ENCODE measurements around the gene C1orf167. TPM values are rescaled to one million over a fixed set of nuclear protein-coding genes. Genes with fewer than 3 reads are reported as not detected.
A peak's percentile ranks its signal among the peaks of the same experiment; 100 is the strongest.

The C1orf167 gene
- total and polyA plus RNA-seq, 3 donors from 2014 or later, result 26.0 to 64.2 (median 34.5) TPM

DNA sequence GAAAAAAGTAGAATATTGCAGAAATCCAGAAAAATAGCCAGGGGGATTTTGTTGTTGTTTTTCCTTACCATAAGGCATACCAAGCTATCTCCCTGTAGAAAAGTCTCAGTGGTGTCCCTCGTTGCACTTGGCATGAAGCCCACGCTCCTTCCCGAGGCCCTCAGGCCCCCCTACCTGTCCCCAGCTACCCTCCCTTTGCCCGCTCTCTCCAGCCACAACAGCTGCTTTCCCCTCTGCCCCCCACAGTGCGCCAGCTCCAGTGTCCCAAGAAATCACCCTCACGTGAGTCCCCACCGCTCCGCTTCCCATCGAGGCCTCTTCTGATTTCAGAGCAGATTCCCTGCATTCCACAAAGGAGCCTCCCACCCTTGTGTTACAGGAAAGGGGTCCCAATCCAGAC is 17.7 kb upstream of the C1orf167 start:
- TF ChIP-seq, protein P1, sequence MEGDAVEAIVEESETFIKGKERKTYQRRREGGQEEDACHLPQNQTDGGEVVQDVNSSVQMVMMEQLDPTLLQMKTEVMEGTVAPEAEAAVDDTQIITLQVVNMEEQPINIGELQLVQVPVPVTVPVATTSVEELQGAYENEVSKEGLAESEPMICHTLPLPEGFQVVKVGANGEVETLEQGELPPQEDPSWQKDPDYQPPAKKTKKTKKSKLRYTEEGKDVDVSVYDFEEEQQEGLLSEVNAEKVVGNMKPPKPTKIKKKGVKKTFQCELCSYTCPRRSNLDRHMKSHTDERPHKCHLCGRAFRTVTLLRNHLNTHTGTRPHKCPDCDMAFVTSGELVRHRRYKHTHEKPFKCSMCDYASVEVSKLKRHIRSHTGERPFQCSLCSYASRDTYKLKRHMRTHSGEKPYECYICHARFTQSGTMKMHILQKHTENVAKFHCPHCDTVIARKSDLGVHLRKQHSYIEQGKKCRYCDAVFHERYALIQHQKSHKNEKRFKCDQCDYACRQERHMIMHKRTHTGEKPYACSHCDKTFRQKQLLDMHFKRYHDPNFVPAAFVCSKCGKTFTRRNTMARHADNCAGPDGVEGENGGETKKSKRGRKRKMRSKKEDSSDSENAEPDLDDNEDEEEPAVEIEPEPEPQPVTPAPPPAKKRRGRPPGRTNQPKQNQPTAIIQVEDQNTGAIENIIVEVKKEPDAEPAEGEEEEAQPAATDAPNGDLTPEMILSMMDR (IDR thresholded peaks at IDR 0.05), result no peak
- no peak for TF ChIP-seq POLR2A (IDR thresholded peaks at IDR 0.05)
- 81 to 84% methylated on average over 9 of the region's 9 CpGs for whole genome bisulfite sequencing, 2 donors
- H3K27me3 ChIP-seq, result no peaks in the 10 kb centered on the region
- H3K4me1 ChIP-seq, result no peaks in the 10 kb centered on the region
- no peak overlapping the region for H3K27ac ChIP-seq
- intact Hi-C loops (cut with DNase I; ENCODE audit: low total_unique reads), result no loop called here
- DNase-seq, result no peak
- H3K4me3 ChIP-seq, result no peak overlapping the region
- H3K9me3 ChIP-seq, result no peaks in the 10 kb centered on the region
- no peaks in the 10 kb centered on the region for H3K36me3 ChIP-seq (ENCODE audit: low read depth, missing control alignments)

DNA sequence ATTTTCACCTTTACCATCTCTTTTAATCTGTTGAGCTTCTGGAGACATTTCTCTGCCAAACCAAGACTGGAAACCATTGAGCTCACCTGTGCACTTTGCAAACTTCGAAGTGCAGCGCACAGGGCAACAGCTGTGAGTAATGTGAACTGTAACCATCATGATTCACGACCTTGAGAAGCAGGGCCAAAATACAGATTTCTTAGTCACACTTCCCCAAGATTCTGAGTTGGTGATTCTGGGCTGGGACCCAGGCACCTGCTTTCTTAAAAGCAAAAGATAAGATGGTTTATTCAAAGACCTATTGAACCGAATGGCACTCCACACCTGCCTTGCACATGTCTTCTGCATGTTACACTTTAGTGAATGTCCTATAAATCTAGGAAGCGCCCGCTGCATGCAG is 15.9 kb upstream of the C1orf167 start:
- no peak for TF ChIP-seq POLR2A (IDR thresholded peaks at IDR 0.05)
- TF ChIP-seq, protein P1 (IDR thresholded peaks at IDR 0.05), result no peak
- Histone ChIP-seq H3K9me3 (no peaks in the 10 kb centered on the region), H3K4me3 (no peak overlapping the region), H3K27me3 (no peaks in the 10 kb centered on the region), H3K27ac (no peak overlapping the region), H3K36me3 (ENCODE audit: low read depth, missing control alignments) (no peaks in the 10 kb centered on the region), H3K4me1 (no peaks in the 10 kb centered on the region)
- WGBS, 2 donors, result 79 to 83% methylated on average over 6 of the region's 6 CpGs
- no peak for DNase-seq
- intact Hi-C loops (cut with DNase I; ENCODE audit: low total_unique reads), result no loop called here

DNA sequence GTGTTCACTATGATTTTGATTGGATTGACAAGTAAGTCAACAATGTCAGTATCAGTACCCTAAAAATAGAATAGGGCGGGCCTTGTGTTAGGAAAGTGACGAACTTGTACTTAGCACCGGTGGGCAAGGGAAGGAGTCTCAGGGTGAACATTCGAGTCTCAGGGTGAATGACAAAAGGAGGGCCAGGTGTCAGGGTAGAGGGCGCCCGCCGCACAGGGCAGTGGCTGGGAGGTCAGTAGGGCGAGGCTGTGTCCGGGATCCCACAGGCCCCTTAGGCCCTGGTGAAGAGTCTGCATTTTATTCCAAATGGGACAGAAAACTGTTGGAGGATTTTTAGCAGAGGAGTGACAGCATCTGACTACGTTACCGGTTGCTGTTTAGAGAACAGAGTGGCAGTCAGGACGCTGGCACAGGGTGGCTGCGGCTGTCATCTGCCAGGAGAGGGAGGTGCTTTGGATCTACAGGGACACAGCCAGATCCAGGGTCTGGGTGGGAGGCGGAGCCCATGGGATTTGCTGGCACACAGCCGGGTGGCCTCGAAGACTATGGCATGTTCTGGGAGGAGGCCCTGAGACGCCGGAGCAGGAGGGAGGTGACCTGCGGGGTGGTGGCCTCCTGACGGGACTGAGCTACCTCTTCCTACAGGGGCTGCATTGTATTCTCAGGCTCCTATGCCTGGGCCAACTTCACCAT is 15.1 kb upstream of the C1orf167 start:
- H3K27me3 ChIP-seq, result no peaks in the 10 kb centered on the region
- H3K4me1 ChIP-seq, result no peaks in the 10 kb centered on the region
- no peaks in the 10 kb centered on the region for H3K36me3 ChIP-seq (ENCODE audit: low read depth, missing control alignments)
- intact Hi-C loops (cut with DNase I; ENCODE audit: low total_unique reads), result no loop called here
- no peak overlapping the region for H3K4me3 ChIP-seq
- DNase-seq, result peak; percentile 85
- WGBS, 2 donors, result 71% methylated on average over 15 to 20 of the region's 20 CpGs
- no peak overlapping the region for H3K27ac ChIP-seq
- H3K9me3 ChIP-seq, result no peaks in the 10 kb centered on the region
- TF ChIP-seq, protein P1 (IDR thresholded peaks at IDR 0.05), result no peak
- no peak for TF ChIP-seq POLR2A (IDR thresholded peaks at IDR 0.05)

DNA sequence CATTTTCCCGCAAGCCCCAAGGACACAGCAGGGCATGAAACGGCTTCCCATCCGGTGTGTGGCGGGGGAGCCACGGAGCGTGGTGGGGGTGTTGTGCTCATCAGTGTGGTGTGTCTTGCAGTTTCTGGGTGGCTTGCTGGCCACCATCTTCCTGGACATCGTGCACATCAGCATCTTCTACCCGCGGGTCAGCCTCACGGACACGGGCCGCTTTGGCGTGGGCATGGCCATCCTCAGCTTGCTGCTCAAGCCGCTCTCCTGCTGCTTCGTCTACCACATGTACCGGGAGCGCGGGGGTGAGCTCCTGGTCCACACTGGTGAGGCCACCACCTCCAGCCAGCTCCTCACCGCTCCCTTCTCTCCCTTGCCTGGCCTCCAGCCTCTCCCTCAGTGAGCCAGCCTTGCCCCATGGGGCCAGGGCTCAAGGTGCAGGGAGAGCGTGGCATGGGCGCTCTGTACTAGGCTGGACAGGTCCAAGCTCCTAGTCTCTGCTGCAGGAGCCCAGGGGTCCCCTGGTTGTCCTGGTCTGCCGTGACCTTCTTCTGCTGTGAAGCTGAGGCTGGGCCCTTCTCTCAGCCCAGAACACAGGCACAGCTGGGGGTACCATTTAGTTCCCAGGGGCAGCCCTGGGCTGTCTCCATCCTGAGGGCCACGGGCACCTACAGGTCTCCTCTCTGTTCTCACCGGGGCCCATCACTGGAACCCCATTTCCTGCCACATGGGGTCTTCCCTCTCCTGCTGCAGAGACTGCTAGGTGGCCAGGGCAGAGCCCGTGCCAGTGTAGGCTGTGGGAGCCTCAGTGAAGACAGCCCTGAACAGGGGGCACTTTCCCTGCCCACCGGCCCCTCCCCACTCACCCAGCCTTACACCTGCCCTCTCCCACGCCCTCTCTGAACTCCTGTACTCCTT is 13.4 kb upstream of the C1orf167 start:
- Histone ChIP-seq H3K27me3 (no peaks in the 10 kb centered on the region), H3K36me3 (ENCODE audit: low read depth, missing control alignments) (no peaks in the 10 kb centered on the region), H3K4me1 (no peaks in the 10 kb centered on the region), H3K27ac (no peak overlapping the region), H3K4me3 (no peak overlapping the region), H3K9me3 (no peaks in the 10 kb centered on the region)
- no peak for DNase-seq
- TF ChIP-seq, protein P1 (IDR thresholded peaks at IDR 0.05), result no peak
- TF ChIP-seq POLR2A (IDR thresholded peaks at IDR 0.05), result no peak
- intact Hi-C loops (cut with DNase I; ENCODE audit: low total_unique reads), result no loop called here
- WGBS, 2 donors, result 95% methylated on average over 27 of the region's 27 CpGs

Data from testis (tissue), 3 donors.